GM19324 (cell line): ENCODE measurements around the gene CTNNAL1.
"Not testable (repeated sequence)": the region's sequence is repeated elsewhere in the genome, so short reads cannot be mapped to it uniquely, and the experiment has no call there.

Experiments
- ATAC-seq: cut with Tn5 transposase; IDR thresholded peaks from one replicate; pipeline ENCODE4 v1.9.1; 2021; ENCODE audit warnings: mild to moderate bottlenecking, moderate library complexity; ENCODE audit not compliant: unreplicated experiment, low FRiP score

Gene CTNNAL1, protein sequence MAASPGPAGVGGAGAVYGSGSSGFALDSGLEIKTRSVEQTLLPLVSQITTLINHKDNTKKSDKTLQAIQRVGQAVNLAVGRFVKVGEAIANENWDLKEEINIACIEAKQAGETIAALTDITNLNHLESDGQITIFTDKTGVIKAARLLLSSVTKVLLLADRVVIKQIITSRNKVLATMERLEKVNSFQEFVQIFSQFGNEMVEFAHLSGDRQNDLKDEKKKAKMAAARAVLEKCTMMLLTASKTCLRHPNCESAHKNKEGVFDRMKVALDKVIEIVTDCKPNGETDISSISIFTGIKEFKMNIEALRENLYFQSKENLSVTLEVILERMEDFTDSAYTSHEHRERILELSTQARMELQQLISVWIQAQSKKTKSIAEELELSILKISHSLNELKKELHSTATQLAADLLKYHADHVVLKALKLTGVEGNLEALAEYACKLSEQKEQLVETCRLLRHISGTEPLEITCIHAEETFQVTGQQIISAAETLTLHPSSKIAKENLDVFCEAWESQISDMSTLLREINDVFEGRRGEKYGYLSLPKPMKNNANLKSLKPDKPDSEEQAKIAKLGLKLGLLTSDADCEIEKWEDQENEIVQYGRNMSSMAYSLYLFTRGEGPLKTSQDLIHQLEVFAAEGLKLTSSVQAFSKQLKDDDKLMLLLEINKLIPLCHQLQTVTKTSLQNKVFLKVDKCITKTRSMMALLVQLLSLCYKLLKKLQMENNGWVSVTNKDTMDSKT

DNA sequence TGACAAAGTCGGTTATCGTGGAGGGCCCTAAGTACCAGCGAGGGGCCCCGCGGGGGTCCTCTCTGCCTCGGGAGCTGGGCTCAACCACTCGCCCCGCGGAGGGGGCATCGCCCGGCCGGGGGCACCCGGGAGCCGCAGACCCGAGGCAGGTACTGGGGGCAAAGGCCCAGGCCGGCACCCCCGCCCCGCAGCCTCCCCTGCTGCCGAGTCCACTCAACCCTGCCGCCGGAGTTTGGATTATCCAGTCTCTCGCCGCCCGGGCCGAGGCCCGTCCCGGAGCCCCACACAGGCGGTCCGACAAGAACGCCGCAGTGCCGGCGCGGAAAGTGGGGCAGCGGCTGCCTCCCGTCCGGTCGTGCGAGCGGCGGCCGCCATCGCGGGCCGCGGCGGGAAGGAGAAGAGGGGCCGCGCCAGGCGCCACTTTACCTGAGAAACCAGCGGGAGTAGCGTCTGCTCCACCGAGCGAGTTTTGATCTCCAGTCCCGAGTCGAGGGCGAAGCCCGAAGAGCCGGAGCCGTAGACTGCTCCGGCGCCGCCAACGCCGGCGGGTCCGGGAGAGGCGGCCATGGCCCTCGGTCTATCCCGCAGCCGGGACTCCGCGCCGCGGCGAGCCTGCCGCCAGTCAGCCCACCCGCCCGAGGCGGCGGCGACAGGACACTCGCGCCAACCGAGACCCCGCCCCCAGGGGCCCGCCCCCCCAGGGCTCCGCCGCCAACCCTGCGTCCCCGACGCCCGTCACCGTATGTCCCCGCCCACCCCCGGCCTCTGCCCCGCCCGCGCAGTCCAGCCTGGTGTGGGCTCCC is at the start of gene CTNNAL1:
CTNNAL1 (minus strand) TSS at position 624 of the 803 bp plus-strand sequence; CDS start at position 567, 57 bp downstream.
- ATAC-seq, result peak; percentile 87

DNA sequence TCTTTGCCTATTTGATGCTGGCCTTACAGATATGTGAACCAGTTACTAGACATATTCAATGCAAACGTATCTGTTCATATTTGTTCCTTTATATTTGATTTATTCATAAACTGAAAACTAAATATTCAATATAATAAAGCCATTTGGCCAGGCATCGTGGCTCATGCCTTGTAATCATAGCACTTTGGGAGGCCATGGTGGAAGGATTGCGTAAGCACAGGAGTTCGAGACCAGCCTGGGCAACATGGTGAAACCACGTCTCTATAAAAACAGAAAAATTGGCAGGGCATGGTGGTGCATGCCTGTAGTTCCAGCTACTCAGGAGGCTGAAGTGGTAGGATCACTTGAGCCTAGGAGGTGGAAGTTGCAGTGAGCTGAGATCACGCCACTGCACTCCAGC is 49.2 kb upstream of the CTNNAL1 start:
- ATAC-seq, result no peak

DNA sequence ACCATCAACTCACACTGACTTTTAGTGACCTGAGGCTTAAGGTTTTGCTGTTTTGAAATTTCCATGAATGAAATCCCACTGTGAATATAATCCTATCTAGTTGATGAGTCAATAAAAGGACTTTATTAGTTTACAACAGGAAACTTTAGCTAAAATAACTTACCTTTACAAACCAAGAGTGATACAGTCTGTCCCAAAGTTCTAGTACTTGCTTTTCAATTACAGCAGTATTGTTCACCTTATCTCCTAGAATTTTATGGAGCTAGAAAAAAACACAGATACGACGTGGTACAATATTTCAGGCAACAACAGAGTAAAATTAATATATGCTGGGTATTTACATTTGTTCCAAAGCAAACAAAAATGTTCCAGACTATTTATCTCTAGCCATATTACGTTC is 46.9 kb upstream of the CTNNAL1 start:
- no peak for ATAC-seq

DNA sequence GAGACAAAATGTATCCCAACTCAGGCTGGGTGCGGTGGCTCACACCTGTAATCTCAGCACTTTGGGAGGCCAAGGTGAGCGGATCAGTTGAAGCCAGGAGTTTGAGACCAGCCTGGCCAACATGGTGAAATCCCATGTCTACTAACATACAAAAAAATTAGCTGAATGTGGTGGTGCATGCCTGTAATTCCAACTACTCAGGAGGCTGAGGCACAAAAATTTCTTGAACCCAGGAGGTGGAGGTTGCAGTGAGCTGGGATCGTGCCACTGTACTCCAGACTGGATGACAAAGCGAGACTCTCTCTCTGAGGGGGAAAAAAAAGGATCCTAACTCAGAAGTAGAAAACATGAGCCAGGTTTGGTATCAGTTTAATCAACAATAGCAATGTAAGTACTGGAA is 39.8 kb upstream of the CTNNAL1 start:
- ATAC-seq, result not testable (repeated sequence)

DNA sequence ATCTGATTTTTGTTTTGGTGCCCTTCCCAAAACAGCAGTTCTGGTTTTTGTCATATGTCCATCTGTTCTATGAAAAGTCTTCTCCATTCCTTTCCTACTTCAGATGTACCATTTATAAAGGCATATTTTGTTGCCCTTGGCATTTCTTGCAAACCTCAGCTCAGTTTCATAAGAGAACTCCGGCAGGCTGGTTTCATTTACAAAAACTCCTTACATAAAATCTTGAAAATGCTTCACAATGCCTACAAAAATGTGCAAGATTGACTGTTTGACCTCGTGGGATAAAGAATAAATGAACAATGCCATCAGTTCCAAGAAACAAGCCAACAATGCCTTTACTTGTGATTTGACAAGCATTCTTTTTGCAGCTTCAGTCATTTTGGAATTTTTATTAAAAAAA is 39.1 kb upstream of the CTNNAL1 start:
- ATAC-seq, result no peak

DNA sequence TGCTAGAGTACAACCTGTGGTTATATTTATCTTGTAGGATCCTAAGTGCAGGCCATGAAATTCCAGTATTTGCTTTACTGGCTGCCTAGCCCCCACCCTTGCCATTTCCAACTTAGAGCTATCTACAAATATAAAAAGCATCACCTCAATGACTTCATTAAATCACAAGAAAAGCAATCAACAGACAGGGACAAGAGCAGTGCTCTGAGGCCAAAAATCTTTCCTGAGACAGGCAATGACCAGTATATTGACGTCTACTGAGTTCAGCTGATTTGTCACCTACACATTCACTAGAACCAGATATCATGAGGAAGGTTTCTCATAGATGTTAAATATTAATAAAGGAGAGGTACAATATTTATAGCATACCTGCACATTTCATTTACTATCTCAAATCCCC is 38.4 kb upstream of the CTNNAL1 start:
- ATAC-seq, result no peak

DNA sequence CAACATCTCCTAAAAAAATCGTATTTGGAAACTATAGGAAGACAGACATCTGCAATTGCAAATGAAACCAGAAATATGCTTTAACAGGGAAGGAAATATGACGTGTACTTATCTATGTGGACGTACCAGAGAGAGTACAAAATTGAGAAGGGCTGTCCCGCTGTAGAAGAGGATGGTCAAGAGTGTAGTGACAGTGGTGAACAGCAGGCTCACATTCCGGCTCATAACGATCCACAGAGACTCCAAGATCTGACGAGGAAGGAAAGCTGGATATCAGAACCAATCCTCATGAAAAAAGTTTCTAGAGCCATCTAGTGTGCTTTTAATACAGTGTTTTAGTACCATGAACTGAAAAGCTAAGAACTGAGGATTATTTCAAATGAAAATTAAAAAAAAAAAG is 37.1 kb upstream of the CTNNAL1 start:
- ATAC-seq, result no peak

DNA sequence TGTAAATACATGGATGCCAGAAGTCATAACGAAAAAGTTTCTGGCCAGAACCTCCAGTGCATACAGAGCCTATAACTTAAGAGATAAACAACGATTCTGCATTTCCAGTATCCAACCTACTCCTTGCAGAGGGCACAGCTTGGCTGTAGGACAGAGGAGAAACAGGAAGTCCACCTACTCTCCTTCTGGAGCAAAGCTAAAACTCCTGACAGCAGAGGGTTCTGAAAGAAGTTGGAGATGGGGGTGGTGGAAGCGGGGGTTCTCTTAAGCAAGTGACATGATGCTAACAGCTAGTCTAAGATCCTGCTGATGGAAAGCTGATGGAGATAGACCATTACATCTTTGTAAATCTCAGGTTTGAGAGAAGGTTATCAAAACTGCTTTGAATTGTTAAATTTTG is 35.5 kb upstream of the CTNNAL1 start:
- ATAC-seq, result no peak

DNA sequence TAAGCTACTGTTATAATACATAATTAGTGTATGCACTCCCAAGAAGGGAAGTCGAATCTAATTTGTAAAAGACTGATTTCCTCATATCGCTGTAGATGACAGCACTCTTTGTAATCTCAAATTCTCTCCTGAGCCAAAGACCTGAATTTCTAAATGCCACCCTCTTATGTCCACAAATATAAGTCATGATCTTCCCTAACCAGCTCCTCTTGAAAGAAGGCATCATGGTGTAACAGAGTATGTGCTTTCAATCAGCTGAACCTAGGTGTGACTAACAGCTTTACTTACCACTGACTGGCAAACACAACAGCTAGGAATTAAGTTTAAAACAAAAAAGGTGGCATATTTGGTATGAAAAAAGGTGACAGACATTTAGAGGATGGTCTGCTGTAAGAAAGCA is 34.0 kb upstream of the CTNNAL1 start:
- no peak for ATAC-seq

DNA sequence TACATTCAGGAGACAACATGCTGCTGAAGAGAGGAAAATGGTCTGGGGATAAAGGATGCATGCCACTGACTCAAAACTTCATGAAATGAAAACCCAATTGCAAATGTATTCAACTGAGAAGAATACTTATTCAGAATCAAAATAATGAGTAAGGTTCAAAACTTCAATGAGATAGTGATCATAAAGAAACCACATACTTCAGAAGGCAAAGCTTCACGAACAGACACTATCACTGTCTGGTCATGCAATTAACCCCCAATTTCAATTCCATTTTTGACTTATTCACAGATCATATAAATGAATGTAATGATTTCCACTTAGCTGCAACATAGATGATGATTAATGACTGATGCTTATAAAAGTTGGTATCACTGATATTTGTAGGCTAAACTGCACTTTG is 33.0 kb upstream of the CTNNAL1 start:
- no peak for ATAC-seq

DNA sequence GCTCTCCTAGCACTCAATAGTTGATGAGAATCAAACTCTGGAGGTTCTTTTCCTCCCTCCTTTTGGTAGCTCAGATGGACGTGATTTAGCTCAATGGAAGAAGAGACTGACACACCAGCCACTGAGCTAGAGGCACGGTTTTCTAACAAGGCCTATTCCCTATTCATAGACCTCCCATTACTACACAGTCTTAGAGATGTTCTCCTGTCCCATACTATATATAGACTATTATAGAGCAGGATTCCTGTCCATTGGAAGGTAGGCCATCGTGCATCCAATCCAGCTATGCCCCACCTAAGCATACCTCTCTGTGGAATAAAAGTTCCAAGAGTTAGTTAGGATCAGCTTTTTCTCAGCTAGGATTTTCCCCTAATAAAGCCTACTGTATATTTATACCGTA is 30.3 kb upstream of the CTNNAL1 start:
- no peak for ATAC-seq

DNA sequence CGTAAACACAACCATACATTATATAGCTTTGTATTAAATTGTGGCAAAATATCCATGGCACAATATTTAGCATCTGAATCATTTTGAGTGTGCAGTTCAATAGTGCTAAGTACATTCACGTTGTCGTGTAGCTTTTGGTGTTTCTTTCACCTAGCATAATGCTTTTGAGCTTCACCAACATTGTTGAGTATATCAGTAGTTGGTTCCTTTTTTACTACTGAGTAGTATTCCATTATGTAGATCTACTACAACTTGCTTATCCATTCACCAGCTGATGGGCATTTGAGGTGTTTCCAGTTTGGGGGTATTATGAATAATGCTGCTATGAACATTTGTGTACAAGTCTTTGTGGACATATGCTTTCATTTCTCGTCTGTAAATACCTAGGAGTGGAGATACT is 27.3 kb upstream of the CTNNAL1 start:
- no peak for ATAC-seq

DNA sequence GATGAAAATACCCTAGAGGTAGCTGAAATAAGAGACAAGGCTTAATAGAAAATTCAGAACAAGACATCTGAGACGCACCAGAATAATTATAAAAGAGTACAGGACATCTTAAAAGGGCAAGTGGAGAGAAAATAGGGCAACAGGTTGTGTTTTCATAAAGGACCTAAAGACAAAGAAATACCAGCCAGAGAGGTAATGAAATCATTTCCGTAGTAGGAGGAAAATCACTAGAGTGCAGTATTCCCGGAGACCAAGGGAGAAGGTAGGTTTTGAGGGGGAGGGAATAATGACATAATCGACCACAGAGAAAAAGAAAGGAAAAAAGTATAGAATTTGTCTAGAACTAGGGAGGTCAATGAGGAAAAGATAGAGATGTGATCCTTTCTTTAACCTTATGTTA is 26.2 kb upstream of the CTNNAL1 start:
- ATAC-seq, result no peak

DNA sequence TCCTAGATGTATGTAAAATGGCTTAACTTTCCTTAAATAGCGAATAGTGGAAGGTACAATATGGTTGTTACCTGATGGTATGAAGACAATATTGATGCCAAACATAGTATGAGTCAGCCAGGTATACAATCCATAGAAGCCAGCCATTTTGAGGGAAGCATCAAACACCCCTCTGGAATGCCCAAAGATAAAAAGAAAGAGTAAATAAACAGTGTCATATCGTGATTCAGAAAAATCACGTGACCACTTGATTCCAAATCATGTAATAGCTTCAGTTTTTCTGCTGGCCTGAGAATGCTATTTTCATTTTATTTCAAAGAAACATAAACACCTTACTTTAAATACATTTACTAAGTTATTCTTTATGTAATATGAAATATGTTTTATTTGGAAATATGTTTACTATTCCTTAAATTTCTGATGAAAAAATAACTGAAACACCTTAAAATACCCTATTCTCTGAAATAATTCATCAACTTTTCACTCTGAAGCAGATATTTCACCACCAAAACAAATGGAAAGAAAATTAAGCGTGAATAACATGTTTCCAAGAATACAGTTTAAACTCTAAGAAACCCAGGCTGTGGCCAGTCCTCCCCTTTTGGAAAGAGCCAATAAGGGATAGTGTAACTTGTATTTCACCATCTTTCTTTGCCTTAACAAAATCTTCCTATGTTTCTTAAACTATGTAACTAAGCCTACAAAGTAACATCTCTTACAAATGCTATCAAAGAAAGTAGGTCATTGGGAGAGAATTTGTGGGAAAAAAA is 24.8 kb upstream of the CTNNAL1 start:
- ATAC-seq, result no peak

DNA sequence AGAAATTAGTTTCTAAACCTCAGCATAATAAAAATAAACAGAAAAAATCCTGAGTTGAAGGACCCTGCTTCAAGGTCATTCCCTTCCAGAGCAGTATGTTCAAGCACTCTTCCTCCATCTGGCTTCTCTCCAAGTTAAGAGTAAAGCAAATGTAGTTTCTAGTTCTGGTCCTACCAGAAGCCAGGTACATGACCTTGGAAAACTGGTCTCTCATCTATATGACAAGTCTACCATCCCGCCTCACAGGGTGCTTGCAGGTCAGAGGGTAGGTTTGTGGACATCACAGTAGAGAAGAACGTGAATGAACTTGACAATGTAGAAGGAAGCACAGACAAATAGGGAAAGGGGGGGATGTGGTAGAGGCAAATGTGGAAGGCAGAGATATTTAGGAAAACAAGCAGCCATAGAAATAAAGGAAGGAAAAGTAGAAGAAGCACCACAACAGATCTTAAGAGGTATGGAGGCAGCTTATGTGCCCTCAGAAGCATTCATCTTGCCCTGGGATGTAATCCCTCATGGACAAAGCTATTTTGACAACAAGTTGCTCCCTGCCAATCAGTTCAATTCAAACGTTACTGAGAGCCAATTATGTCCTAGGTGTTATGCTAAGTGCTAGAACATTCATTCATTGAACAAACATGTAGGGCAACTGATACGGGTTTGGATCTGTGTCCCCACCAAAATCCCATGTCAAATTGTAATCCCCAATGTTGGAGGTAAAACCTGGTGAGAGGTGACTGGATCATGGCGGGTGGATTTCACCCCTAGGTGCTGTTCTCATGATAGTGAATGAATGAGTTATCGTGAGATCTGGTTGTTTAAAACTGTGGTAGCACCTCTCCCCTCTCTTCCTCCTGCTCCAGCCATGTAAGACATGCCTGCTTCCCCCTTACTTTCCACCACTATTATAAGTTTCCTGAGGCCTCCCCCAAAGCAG is 23.7 kb upstream of the CTNNAL1 start:
- ATAC-seq, result no peak

DNA sequence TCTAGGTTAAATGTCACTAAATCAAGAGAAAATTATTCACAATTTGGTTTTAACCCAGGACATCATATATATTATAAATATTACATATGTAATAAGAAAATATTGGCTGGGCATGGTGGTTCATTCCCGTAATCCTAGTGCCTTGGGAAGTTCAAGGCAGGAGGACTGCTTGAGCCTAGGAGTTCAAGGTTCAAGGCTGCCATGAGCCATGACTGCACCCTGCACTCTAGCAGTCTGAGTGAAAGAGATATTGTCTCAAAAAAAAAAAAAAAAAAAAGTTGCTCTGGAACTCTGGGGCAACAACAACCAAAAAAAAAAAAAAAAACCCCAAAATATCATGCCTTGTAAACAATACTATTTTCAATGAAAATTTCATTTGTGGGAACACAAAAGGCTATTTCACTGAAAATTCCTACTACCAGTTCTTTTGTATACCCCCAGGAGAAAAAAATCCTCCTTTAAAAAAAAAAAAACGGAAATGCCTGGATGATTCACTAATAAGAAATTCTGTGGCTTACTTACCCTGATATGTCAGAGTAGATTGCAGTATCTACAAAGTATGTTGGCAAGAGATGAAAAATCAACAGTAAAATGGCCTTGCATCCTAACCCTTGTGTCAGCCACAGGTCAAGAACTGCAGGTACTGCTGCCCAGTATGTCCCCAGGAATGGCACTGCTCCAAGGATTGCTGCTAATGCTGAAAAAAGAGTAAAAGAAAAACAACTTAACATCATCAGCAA is 22.6 kb upstream of the CTNNAL1 start:
- ATAC-seq, result no peak

DNA sequence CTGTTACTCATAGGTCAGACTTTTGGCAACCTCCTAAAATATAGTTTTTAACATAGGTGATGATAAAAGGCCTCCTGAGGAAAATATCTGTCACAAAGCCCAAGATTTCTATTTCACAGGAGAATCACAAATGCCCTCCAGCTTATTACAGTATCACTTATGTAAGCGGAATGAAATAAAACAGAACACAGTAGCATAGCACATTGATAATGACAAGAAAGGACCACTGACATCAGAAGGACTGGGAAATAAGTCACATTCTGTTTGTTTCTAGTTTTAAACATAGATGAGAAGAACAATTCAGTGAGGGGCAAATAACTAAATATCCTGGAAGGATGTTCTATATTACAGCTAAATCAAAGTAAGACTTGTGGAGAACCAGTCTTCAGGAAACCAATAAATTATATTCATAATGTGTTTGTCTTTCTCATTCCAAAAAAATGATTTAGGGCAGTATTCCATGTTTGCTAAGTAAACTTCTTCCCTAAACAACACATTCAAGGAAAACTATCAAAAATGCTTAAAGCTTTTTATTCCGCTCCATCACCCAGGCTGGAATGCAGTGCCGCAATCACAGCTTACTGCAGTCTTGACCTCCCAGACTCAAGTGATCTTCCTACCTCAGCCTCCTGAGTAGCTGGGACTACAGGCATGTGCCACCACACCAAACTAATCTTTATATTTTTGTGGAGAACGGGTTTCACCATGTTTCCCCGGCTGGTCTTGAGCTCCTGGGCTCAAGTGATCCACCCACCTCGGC is 20.8 kb upstream of the CTNNAL1 start:
- ATAC-seq, result no peak

DNA sequence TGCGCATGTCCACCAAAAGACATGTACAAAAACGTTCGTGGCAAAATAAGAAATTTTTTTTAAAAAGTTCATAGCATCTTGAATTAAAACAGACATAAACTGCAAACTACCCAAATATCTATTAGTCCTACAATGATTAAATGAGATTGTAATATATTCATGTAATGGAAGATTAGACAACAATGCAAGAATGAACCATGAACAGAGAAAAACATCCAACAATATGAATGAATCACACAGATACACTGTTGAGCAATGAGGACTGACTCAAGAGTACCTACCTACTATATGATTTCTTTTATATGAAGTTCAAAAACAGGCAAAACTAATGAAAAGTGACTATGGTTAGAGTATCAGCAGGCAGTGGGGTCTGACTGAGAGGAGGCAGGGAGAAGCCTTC is 17.9 kb upstream of the CTNNAL1 start:
- no peak for ATAC-seq
